GM21529 (cell line): ENCODE measurements around the gene NR5A2.

Experiments used
- ATAC-seq: cut with Tn5 transposase; IDR thresholded peaks from one replicate; pipeline ENCODE4 v1.9.1; 2021; ENCODE audit not compliant: unreplicated experiment

NR5A2 gene

GRCh38 chr1:200027264-200027823 lies at the start of gene NR5A2:
NR5A2 (plus strand) TSS chr1:200027710; CDS start chr1:200027848, 138 bp downstream.
- ATAC-seq: no peak

- ATAC-seq: no peak
Observed at GRCh38 chr1:199978408-199978940, 49.0 kb upstream of the NR5A2 start.

- ATAC-seq: no peak
Observed at GRCh38 chr1:199979071-199979470, 48.4 kb upstream of the NR5A2 start.

GRCh38 chr1:199981584-199981983 lies 45.9 kb upstream of the NR5A2 start:
- no peak for ATAC-seq

GRCh38 chr1:199982606-199983005 lies 44.9 kb upstream of the NR5A2 start:
- no peak for ATAC-seq

- no peak for ATAC-seq
Observed at GRCh38 chr1:199983531-199983930, 44.0 kb upstream of the NR5A2 start.

GRCh38 chr1:199995096-199995685 lies 32.3 kb upstream of the NR5A2 start:
- ATAC-seq: no peak

GRCh38 chr1:200005165-200005564 lies 22.3 kb upstream of the NR5A2 start:
- no peak for ATAC-seq

GRCh38 chr1:200006711-200007110 lies 20.8 kb upstream of the NR5A2 start:
- ATAC-seq: no peak

- no peak for ATAC-seq
Observed at GRCh38 chr1:200015811-200016210, 11.7 kb upstream of the NR5A2 start.

- ATAC-seq: no peak
Observed at GRCh38 chr1:200021577-200022238, 5.8 kb upstream of the NR5A2 start.

- ATAC-seq: no peak
Observed at GRCh38 chr1:200022239-200022804, 5.2 kb upstream of the NR5A2 start.

GRCh38 chr1:200028586-200029034 lies 1.1 kb downstream of the NR5A2 start:
- no peak for ATAC-seq

- ATAC-seq: no peak
Observed at GRCh38 chr1:200029035-200029821, 1.7 kb downstream of the NR5A2 start.

- ATAC-seq: no peak
Observed at GRCh38 chr1:200029822-200030152, 2.3 kb downstream of the NR5A2 start.

- no peak for ATAC-seq
Observed at GRCh38 chr1:200030791-200031190, 3.3 kb downstream of the NR5A2 start.

- ATAC-seq: no peak
Observed at GRCh38 chr1:200033511-200034261, 6.2 kb downstream of the NR5A2 start.

- ATAC-seq: no peak
Observed at GRCh38 chr1:200034262-200034557, 6.7 kb downstream of the NR5A2 start.

- ATAC-seq: no peak
Observed at GRCh38 chr1:200034761-200035396, 7.4 kb downstream of the NR5A2 start.

- no peak for ATAC-seq
Observed at GRCh38 chr1:200035397-200035955, 8.0 kb downstream of the NR5A2 start.
